Measurements from ENCODE around the gene ABCB8. TPM values are rescaled to one million over a fixed set of nuclear protein-coding genes. Genes with fewer than 3 reads are reported as not detected.

The ABCB8 gene
- total and polyA plus RNA-seq, 9 of the 15 experiments (the other 6 are each of a cell fraction or from before 2014, with no cell fraction given): 7.6 to 106 (median 36.3) TPM

- TF ChIP-seq ZNF318 (IDR thresholded peaks at IDR 0.05; ENCODE audit: borderline replicate concordance in 1 of 2, low read depth in 1 of 2) (no peak), PRPF4 (IDR thresholded peaks at IDR 0.05; ENCODE audit: insufficient read depth, low read depth, low read length, poor library complexity, severe bottlenecking) (no peak), CBFA2T3 (IDR thresholded peaks at IDR 0.05) (no peak), COPS2 (conservative IDR thresholded peaks at IDR 0.05) (no peak), PRDM10 (IDR thresholded peaks at IDR 0.05; ENCODE audit: partially characterized antibody) (peak; percentile 74), TAF1 (IDR thresholded peaks at IDR 0.05; ENCODE audit: control insufficient read depth, extremely low read depth, insufficient read depth, low read length, severe bottlenecking) (peak; percentile 96), ARID3A (IDR thresholded peaks at IDR 0.05; ENCODE audit: borderline replicate concordance, low read depth, low read length) (no peak), ZNF518B (CRISPR knock-in tag; IDR thresholded peaks at IDR 0.05) (no peak)
These were observed 52.4 kb downstream of the ABCB8 start, which contains the start of gene FASTK (continued) for GRCh38 chr7:151080522-151081169.

Measured in K562 (cell line).